ENCODE results near the gene SEC16A.

Gene SEC16A

DNA sequence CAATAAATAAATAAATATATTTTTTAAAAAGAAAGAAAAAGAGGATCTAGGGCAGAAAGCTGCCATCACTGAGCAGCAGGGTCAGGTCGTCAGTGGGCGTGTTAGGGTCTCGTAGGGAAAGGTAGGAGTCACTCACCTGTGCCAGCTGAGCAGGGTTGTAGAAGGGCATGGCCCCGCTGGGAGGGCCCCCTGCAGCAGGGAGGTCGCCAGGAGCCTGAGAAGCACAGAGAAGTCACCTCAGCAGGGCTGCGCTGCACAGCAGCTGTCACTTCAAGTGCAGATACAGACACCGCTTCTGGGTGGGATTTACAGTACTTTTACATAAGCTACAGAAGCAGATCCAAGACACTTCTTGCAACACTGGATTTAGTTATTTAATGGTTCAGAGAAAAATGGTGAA, 39.2 kb downstream of the SEC16A start:
- TF ChIP-seq, protein P1, sequence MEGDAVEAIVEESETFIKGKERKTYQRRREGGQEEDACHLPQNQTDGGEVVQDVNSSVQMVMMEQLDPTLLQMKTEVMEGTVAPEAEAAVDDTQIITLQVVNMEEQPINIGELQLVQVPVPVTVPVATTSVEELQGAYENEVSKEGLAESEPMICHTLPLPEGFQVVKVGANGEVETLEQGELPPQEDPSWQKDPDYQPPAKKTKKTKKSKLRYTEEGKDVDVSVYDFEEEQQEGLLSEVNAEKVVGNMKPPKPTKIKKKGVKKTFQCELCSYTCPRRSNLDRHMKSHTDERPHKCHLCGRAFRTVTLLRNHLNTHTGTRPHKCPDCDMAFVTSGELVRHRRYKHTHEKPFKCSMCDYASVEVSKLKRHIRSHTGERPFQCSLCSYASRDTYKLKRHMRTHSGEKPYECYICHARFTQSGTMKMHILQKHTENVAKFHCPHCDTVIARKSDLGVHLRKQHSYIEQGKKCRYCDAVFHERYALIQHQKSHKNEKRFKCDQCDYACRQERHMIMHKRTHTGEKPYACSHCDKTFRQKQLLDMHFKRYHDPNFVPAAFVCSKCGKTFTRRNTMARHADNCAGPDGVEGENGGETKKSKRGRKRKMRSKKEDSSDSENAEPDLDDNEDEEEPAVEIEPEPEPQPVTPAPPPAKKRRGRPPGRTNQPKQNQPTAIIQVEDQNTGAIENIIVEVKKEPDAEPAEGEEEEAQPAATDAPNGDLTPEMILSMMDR (IDR thresholded peaks at IDR 0.05; ENCODE audit: borderline replicate concordance, control extremely low read depth, extremely low read depth, insufficient read depth, missing control alignments) = no peak
- no peak for DNase-seq (ENCODE audit: low spot score)
- in situ Hi-C loops (cut with MboI; ENCODE audit: low sequenced_read_pairs, unreplicated experiment) = no loop called here

DNA sequence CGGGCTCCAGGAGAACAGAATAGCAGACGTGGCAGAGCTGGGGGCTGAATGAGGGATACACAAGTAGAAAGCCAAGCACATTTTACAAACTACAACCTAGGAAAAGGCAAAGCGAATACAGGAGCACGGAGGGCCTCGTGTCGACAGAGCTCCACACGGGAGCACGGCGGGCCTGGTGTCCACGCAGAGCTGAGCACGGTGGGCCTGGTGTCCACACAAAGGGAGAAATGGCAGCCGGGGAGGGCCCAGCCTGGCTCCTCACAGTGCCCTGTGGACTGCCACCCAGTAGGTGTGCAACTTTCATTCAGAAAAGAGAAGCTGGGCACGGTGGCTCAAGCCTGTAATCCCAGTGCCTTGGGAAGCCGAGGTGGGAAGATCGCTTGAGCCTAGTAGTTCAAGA, 39.8 kb downstream of the SEC16A start:
- TF ChIP-seq, protein P1 (IDR thresholded peaks at IDR 0.05; ENCODE audit: borderline replicate concordance, control extremely low read depth, extremely low read depth, insufficient read depth, missing control alignments) = no peak
- in situ Hi-C loops (cut with MboI; ENCODE audit: low sequenced_read_pairs, unreplicated experiment) = no loop called here
- no peak for DNase-seq (ENCODE audit: low spot score)

DNA sequence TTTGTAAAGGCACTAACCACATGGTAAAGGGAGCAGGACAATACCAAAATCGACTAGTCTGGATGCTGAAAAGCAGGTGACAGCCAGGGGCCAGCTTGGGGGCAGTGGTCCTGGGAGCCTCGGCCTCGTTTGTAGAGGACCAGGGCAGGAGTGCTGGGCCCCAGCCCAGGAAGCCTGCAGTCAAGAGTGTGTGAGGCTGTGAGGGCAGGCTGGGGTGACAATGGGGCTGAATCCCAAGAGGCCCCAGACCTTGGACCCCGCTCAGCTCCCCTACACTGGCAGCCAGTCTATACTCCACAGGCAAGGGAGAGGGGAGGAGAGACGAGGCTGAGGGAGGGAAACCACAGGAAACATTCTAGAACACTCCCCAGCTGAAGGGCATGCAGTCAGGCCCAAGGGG, 40.6 kb downstream of the SEC16A start:
- TF ChIP-seq, protein P1 (IDR thresholded peaks at IDR 0.05; ENCODE audit: borderline replicate concordance, control extremely low read depth, extremely low read depth, insufficient read depth, missing control alignments) = no peak
- DNase-seq (ENCODE audit: low spot score) = no peak
- in situ Hi-C loops (cut with MboI; ENCODE audit: low sequenced_read_pairs, unreplicated experiment) = no loop called here

DNA sequence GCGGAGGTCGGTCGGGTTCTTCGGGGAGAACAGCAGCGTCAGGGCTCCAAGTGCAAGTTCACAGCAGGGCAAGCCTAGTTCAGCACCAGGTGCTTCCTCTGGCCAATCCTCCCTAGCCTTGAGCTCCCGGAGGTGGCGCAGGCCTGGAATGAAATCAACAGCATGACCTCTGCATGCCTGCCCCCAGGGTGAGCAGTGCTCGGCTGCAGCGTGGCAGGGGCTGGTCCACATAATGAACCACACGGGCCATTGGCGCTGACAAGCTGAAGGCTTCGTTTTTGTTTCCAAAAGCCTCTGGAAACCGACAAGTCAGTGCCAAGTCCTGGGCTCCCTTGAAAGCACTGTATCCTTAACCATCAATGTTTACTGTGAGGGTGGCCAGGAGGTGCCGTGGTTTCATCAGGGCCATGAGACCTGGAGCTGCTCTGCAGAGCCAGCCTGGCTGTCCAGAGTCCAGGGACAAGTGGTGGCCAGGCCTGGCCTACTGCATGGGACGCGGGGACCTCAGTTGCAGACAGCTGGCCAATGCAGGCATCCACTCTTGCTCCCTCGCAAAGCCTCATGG, 41.1 kb downstream of the SEC16A start:
- TF ChIP-seq, protein P1 (IDR thresholded peaks at IDR 0.05; ENCODE audit: borderline replicate concordance, control extremely low read depth, extremely low read depth, insufficient read depth, missing control alignments) = no peak
- in situ Hi-C loops (cut with MboI; ENCODE audit: low sequenced_read_pairs, unreplicated experiment) = no loop called here
- DNase-seq (ENCODE audit: low spot score) = no peak

DNA sequence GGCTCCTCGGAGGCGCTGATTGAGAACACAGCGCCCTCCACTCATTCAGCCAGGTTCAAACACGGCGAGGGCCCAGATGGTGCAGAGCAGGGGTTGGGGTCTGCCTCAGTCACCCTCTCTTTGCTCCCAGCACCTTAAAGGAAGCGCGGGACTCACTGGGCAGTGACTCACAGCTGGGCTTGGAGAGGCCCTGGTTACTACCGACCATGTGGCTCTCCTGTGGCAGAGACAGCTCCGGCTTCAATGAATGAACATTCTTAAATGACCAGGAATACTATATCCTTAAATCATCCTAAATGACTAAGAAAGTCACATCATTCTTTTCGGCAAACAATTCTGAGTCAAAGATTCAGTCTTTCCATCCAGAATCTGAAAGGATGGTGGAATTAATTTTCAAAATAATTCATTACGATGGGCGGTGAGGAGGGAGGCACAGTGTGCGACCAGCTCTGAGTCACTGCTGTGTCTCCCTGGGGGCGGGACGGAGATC, 41.6 kb downstream of the SEC16A start:
- in situ Hi-C loops (cut with MboI; ENCODE audit: low sequenced_read_pairs, unreplicated experiment) = no loop called here
- no peak for DNase-seq (ENCODE audit: low spot score)

DNA sequence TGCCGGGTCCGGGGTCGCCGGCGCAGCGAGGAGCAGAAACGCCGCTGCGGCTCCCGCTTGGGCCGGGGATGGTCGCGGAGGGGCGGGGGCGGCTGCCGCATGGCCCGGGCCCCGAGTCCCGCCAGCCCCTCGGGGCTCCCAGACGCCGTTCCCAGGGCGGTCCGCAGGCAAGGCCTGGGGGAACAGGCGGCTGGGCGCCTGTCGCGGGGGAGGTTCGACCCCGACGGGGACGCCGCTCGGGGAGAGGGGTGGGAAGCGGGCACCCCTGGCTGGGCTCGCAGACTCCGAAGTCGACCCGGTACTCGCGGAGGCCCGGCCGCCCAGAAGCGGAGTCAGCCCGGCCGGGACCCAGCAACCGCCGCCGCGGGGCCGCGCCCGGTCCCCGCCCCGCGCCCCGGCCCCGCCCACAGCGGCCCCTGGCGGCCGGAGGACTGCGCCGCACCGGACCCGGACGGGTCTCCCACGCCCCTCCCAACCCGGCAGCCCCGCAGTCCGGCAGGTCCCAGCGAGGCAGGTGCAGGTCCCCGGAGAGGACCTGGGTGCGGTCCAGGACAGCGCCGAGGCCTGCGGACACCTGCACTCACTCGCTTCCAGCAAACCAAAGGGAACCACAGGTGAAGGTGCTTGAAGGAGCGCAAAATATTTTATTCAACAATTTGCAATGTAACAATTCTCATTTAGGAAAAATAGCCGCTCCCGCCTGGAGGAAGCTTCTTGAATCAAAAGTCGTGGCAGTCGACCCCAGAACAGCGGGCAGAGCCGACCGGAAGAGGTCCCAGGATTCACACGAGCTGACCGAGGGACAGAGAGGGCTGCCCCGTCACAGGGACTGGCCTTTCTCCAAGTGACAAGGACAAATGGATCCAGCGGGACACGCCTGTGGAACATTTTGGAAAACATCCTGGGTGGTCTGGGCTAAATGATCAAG, 43.1 kb downstream of the SEC16A start, which contains the start of gene INPP5E:
TSS of gene INPP5E (minus strand) at position 365 of the 928 bp plus-strand sequence. CDS start 426 bp downstream, outside the sequence.
- DNase-seq (ENCODE audit: low spot score) = peak; percentile 97

More for the DNA sequence above, 41.6 kb downstream of the SEC16A start:
- TF ChIP-seq, protein P1 (IDR thresholded peaks at IDR 0.05; ENCODE audit: borderline replicate concordance, control extremely low read depth, extremely low read depth, insufficient read depth, missing control alignments) = no peak

More for the DNA sequence above, 43.1 kb downstream of the SEC16A start, which contains the start of gene INPP5E:
- in situ Hi-C loops (cut with MboI; ENCODE audit: low sequenced_read_pairs, unreplicated experiment) = no loop called here
- TF ChIP-seq, protein P1 (IDR thresholded peaks at IDR 0.05; ENCODE audit: borderline replicate concordance, control extremely low read depth, extremely low read depth, insufficient read depth, missing control alignments) = peak; percentile 75

Measured in GM13976 (cell line).